ENCODE measurements around the gene ABHD14A.

DNA sequence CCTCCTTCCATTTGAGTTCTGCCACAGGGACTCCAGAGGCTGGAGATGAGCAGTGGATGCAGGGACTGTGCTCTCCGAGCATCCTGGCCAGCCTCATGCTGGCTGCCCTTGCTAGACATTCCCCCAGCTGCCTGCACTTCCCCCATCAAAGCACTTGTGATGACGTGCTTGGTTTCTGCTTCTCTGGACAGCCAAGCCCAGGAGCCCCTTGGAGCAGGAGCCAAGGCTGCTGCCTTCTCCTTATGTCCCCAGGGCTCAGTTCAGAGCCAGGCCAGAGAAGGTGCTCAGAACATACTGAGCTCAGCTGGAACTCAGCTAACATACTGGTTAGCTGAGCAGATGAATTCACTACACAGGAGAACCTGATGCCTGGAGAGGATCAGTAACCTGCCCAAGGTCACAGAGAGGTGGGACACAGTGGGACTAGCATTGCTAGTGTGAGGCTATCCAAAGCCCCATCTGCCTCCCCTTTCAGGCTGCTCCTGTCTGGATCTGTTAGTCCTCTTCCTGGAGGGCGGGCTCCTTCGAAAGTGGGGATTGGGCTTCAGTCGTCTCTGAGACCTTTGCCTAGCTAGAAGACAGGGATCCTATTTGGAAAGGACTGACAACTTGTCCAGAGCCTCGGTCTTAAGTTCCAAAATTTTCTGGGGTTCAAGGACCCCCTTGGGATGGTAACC lies 11.9 kb upstream of the ABHD14A start:
- TF ChIP-seq, protein P1, sequence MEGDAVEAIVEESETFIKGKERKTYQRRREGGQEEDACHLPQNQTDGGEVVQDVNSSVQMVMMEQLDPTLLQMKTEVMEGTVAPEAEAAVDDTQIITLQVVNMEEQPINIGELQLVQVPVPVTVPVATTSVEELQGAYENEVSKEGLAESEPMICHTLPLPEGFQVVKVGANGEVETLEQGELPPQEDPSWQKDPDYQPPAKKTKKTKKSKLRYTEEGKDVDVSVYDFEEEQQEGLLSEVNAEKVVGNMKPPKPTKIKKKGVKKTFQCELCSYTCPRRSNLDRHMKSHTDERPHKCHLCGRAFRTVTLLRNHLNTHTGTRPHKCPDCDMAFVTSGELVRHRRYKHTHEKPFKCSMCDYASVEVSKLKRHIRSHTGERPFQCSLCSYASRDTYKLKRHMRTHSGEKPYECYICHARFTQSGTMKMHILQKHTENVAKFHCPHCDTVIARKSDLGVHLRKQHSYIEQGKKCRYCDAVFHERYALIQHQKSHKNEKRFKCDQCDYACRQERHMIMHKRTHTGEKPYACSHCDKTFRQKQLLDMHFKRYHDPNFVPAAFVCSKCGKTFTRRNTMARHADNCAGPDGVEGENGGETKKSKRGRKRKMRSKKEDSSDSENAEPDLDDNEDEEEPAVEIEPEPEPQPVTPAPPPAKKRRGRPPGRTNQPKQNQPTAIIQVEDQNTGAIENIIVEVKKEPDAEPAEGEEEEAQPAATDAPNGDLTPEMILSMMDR (IDR thresholded peaks at IDR 0.05), result no peak
- TF ChIP-seq POLR2A (IDR thresholded peaks at IDR 0.05), result no peak

All from Peyer's patch (tissue), 4 donors.